Measurements from ENCODE around the gene CABCOCO1.

- no peak for TF ChIP-seq NFXL1 (CRISPR knock-in tag; IDR thresholded peaks at IDR 0.05)
- TF ChIP-seq, protein P1, sequence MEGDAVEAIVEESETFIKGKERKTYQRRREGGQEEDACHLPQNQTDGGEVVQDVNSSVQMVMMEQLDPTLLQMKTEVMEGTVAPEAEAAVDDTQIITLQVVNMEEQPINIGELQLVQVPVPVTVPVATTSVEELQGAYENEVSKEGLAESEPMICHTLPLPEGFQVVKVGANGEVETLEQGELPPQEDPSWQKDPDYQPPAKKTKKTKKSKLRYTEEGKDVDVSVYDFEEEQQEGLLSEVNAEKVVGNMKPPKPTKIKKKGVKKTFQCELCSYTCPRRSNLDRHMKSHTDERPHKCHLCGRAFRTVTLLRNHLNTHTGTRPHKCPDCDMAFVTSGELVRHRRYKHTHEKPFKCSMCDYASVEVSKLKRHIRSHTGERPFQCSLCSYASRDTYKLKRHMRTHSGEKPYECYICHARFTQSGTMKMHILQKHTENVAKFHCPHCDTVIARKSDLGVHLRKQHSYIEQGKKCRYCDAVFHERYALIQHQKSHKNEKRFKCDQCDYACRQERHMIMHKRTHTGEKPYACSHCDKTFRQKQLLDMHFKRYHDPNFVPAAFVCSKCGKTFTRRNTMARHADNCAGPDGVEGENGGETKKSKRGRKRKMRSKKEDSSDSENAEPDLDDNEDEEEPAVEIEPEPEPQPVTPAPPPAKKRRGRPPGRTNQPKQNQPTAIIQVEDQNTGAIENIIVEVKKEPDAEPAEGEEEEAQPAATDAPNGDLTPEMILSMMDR (IDR thresholded peaks at IDR 0.05 in 2 of 3, conservative IDR thresholded peaks at IDR 0.05 in 1 of 3; ENCODE audit: insufficient read depth in 2 of 3, low read depth in 1 of 3, low read length in 3 of 3), result peak in 2 of 3 experiments; percentile 26 to 50; a peak in 3 of 6 replicates
- no peak for TF ChIP-seq POLR2A (conservative IDR thresholded peaks at IDR 0.05)
- TF ChIP-seq JUN (IDR thresholded peaks at IDR 0.05; ENCODE audit: borderline replicate concordance, low read depth, low read length), result no peak
- no peak for TF ChIP-seq JUN (CRISPR knock-in tag; IDR thresholded peaks at IDR 0.05; ENCODE audit: borderline replicate concordance)
- no peak for TF ChIP-seq SUPT5H (IDR thresholded peaks at IDR 0.05)
- TF ChIP-seq POLR2AphosphoS5 (IDR thresholded peaks at IDR 0.05; ENCODE audit: control insufficient read depth, insufficient read depth, low read depth, low read length), result no peak
- peak in 1 of 2 experiments; percentile 37; a peak in 2 of 4 replicates for TF ChIP-seq RAD21 (CRISPR knock-in tag; conservative IDR thresholded peaks at IDR 0.05 in 1 of 2, IDR thresholded peaks at IDR 0.05 in 1 of 2)
- TF ChIP-seq, protein P2, sequence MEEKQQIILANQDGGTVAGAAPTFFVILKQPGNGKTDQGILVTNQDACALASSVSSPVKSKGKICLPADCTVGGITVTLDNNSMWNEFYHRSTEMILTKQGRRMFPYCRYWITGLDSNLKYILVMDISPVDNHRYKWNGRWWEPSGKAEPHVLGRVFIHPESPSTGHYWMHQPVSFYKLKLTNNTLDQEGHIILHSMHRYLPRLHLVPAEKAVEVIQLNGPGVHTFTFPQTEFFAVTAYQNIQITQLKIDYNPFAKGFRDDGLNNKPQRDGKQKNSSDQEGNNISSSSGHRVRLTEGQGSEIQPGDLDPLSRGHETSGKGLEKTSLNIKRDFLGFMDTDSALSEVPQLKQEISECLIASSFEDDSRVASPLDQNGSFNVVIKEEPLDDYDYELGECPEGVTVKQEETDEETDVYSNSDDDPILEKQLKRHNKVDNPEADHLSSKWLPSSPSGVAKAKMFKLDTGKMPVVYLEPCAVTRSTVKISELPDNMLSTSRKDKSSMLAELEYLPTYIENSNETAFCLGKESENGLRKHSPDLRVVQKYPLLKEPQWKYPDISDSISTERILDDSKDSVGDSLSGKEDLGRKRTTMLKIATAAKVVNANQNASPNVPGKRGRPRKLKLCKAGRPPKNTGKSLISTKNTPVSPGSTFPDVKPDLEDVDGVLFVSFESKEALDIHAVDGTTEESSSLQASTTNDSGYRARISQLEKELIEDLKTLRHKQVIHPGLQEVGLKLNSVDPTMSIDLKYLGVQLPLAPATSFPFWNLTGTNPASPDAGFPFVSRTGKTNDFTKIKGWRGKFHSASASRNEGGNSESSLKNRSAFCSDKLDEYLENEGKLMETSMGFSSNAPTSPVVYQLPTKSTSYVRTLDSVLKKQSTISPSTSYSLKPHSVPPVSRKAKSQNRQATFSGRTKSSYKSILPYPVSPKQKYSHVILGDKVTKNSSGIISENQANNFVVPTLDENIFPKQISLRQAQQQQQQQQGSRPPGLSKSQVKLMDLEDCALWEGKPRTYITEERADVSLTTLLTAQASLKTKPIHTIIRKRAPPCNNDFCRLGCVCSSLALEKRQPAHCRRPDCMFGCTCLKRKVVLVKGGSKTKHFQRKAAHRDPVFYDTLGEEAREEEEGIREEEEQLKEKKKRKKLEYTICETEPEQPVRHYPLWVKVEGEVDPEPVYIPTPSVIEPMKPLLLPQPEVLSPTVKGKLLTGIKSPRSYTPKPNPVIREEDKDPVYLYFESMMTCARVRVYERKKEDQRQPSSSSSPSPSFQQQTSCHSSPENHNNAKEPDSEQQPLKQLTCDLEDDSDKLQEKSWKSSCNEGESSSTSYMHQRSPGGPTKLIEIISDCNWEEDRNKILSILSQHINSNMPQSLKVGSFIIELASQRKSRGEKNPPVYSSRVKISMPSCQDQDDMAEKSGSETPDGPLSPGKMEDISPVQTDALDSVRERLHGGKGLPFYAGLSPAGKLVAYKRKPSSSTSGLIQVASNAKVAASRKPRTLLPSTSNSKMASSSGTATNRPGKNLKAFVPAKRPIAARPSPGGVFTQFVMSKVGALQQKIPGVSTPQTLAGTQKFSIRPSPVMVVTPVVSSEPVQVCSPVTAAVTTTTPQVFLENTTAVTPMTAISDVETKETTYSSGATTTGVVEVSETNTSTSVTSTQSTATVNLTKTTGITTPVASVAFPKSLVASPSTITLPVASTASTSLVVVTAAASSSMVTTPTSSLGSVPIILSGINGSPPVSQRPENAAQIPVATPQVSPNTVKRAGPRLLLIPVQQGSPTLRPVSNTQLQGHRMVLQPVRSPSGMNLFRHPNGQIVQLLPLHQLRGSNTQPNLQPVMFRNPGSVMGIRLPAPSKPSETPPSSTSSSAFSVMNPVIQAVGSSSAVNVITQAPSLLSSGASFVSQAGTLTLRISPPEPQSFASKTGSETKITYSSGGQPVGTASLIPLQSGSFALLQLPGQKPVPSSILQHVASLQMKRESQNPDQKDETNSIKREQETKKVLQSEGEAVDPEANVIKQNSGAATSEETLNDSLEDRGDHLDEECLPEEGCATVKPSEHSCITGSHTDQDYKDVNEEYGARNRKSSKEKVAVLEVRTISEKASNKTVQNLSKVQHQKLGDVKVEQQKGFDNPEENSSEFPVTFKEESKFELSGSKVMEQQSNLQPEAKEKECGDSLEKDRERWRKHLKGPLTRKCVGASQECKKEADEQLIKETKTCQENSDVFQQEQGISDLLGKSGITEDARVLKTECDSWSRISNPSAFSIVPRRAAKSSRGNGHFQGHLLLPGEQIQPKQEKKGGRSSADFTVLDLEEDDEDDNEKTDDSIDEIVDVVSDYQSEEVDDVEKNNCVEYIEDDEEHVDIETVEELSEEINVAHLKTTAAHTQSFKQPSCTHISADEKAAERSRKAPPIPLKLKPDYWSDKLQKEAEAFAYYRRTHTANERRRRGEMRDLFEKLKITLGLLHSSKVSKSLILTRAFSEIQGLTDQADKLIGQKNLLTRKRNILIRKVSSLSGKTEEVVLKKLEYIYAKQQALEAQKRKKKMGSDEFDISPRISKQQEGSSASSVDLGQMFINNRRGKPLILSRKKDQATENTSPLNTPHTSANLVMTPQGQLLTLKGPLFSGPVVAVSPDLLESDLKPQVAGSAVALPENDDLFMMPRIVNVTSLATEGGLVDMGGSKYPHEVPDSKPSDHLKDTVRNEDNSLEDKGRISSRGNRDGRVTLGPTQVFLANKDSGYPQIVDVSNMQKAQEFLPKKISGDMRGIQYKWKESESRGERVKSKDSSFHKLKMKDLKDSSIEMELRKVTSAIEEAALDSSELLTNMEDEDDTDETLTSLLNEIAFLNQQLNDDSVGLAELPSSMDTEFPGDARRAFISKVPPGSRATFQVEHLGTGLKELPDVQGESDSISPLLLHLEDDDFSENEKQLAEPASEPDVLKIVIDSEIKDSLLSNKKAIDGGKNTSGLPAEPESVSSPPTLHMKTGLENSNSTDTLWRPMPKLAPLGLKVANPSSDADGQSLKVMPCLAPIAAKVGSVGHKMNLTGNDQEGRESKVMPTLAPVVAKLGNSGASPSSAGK (IDR thresholded peaks at IDR 0.05), result no peak
- no peak for TF ChIP-seq TAF15 (IDR thresholded peaks at IDR 0.05; ENCODE audit: low read depth, low read length)
- no peak for TF ChIP-seq ZBTB11 (CRISPR knock-in tag; IDR thresholded peaks at IDR 0.05)
- TF ChIP-seq, protein P3, sequence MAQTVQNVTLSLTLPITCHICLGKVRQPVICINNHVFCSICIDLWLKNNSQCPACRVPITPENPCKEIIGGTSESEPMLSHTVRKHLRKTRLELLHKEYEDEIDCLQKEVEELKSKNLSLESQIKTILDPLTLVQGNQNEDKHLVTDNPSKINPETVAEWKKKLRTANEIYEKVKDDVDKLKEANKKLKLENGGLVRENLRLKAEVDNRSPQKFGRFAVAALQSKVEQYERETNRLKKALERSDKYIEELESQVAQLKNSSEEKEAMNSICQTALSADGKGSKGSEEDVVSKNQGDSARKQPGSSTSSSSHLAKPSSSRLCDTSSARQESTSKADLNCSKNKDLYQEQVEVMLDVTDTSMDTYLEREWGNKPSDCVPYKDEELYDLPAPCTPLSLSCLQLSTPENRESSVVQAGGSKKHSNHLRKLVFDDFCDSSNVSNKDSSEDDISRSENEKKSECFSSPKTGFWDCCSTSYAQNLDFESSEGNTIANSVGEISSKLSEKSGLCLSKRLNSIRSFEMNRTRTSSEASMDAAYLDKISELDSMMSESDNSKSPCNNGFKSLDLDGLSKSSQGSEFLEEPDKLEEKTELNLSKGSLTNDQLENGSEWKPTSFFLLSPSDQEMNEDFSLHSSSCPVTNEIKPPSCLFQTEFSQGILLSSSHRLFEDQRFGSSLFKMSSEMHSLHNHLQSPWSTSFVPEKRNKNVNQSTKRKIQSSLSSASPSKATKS (CRISPR knock-in tag; IDR thresholded peaks at IDR 0.05), result no peak
- TF ChIP-seq ETV5 (CRISPR knock-in tag; IDR thresholded peaks at IDR 0.05; ENCODE audit: low read depth), result no peak
- TF ChIP-seq SMARCA5 (IDR thresholded peaks at IDR 0.05), result no peak
- TF ChIP-seq SP1 (CRISPR knock-in tag; IDR thresholded peaks at IDR 0.05), result no peak
These were observed 19.6 kb downstream of the CABCOCO1 start for GRCh38 chr10:61682323-61682722.

Data from K562 (cell line).